ENCODE results near the gene PASK. TPM values are rescaled to one million over a fixed set of nuclear protein-coding genes. Genes with fewer than 3 reads are reported as not detected.

Gene PASK
- polyA plus RNA-seq, 3 donors, result 0.56 to 4.3 (median 0.70) TPM

- Mint-ChIP-seq H3K9me3 (peaks cover 0 to 2% (median 0%) of the 10 kb centered on the region in 7 donors), H3K36me3 (peaks cover 79 to 89% of the 10 kb centered on the region in 2 donors), H3K27ac (peak overlapping the region in 1 of 7 donors; percentile 51), H3K27me3 (ENCODE audit: low read depth in 3 of 3) (peaks cover 0 to 2% (median 0%) of the 10 kb centered on the region in 3 donors), H3K4me3 (no peak overlapping the region), H3K4me1 (no peaks in the 10 kb centered on the region)
- no peak for DNase-seq
- no peak overlapping the region for H3K4me2 ChIP-seq (replicated peaks; ENCODE audit: extremely low read depth, low read length, poor library complexity, severe bottlenecking)
- H3K4me1 ChIP-seq (ENCODE audit: control insufficient read depth in 1 of 2, insufficient read depth in 2 of 2, low read length in 2 of 2), result no peaks in the 10 kb centered on the region
- no peaks in the 10 kb centered on the region for H3K27me3 ChIP-seq (ENCODE audit: control insufficient read depth in 2 of 2, insufficient read depth in 2 of 2, low read length in 2 of 2)
- no peaks in the 10 kb centered on the region for H3K79me2 ChIP-seq (ENCODE audit: insufficient read depth, low read length)
- H4K20me1 ChIP-seq (ENCODE audit: insufficient read depth, low read length), result peaks cover 25% of the 10 kb centered on the region
- H2AFZ ChIP-seq (ENCODE audit: insufficient read depth, low read depth, low read length, poor library complexity, severe bottlenecking), result no peak overlapping the region
- H3K4me3 ChIP-seq (replicated peaks in 1 of 3; ENCODE audit: low read depth in 2 of 3, low read length in 3 of 3), result no peak overlapping the region
- no peak overlapping the region for H3K27ac ChIP-seq (ENCODE audit: low read depth in 1 of 2, low read length in 2 of 2)
- 78% methylated on average over 6 of the region's 10 CpGs for WGBS (ENCODE audit: insufficient coverage)
- H3K9me3 ChIP-seq (replicated peaks in 1 of 2; ENCODE audit: control insufficient read depth in 1 of 2, insufficient read depth in 1 of 2, low read length in 2 of 2), result no peaks in the 10 kb centered on the region
- intact Hi-C loops (cut with micrococcal nuclease), result no loop called here
- TF ChIP-seq, protein P1, sequence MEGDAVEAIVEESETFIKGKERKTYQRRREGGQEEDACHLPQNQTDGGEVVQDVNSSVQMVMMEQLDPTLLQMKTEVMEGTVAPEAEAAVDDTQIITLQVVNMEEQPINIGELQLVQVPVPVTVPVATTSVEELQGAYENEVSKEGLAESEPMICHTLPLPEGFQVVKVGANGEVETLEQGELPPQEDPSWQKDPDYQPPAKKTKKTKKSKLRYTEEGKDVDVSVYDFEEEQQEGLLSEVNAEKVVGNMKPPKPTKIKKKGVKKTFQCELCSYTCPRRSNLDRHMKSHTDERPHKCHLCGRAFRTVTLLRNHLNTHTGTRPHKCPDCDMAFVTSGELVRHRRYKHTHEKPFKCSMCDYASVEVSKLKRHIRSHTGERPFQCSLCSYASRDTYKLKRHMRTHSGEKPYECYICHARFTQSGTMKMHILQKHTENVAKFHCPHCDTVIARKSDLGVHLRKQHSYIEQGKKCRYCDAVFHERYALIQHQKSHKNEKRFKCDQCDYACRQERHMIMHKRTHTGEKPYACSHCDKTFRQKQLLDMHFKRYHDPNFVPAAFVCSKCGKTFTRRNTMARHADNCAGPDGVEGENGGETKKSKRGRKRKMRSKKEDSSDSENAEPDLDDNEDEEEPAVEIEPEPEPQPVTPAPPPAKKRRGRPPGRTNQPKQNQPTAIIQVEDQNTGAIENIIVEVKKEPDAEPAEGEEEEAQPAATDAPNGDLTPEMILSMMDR (IDR thresholded peaks at IDR 0.05), result no peak
- peaks cover 83 to 100% of the 10 kb centered on the region in 2 donors for H3K36me3 ChIP-seq (replicated peaks in 1 of 2; ENCODE audit: control insufficient read depth in 1 of 2, insufficient read depth in 2 of 2, low read length in 2 of 2)
- no peak overlapping the region for H3K9ac ChIP-seq (ENCODE audit: insufficient read depth, low read length, poor library complexity, severe bottlenecking)
Measured at GRCh38 chr2:241091201-241091600, 58.1 kb downstream of the PASK start.

GRCh38 chr2:241088791-241089732 lies 60.2 kb downstream of the PASK start:
- Mint-ChIP-seq H3K27ac (no peak overlapping the region), H3K27me3 (ENCODE audit: low read depth in 3 of 3) (peaks cover 0 to 2% (median 0%) of the 10 kb centered on the region in 3 donors), H3K4me1 (no peaks in the 10 kb centered on the region), H3K9me3 (peaks cover 0 to 2% (median 0%) of the 10 kb centered on the region in 7 donors), H3K36me3 (peaks cover 79 to 87% of the 10 kb centered on the region in 2 donors), H3K4me3 (no peak overlapping the region)
- TF ChIP-seq, protein P1 (IDR thresholded peaks at IDR 0.05), result no peak
- Histone ChIP-seq H4K20me1 (ENCODE audit: insufficient read depth, low read length) (peaks cover 12% of the 10 kb centered on the region), H3K4me1 (ENCODE audit: control insufficient read depth in 1 of 2, insufficient read depth in 2 of 2, low read length in 2 of 2) (no peaks in the 10 kb centered on the region), H3K9me3 (replicated peaks in 1 of 2; ENCODE audit: control insufficient read depth in 1 of 2, insufficient read depth in 1 of 2, low read length in 2 of 2) (no peaks in the 10 kb centered on the region), H3K27ac (ENCODE audit: low read depth in 1 of 2, low read length in 2 of 2) (no peak overlapping the region), H2AFZ (ENCODE audit: insufficient read depth, low read depth, low read length, poor library complexity, severe bottlenecking) (no peak overlapping the region), H3K79me2 (ENCODE audit: insufficient read depth, low read length) (no peaks in the 10 kb centered on the region), H3K27me3 (ENCODE audit: control insufficient read depth in 2 of 2, insufficient read depth in 2 of 2, low read length in 2 of 2) (no peaks in the 10 kb centered on the region), H3K9ac (ENCODE audit: insufficient read depth, low read length, poor library complexity, severe bottlenecking) (no peak overlapping the region), H3K4me3 (replicated peaks in 1 of 3; ENCODE audit: low read depth in 2 of 3, low read length in 3 of 3) (no peak overlapping the region), H3K36me3 (replicated peaks in 1 of 2; ENCODE audit: control insufficient read depth in 1 of 2, insufficient read depth in 2 of 2, low read length in 2 of 2) (peaks cover 66 to 98% of the 10 kb centered on the region in 2 donors), H3K4me2 (replicated peaks; ENCODE audit: extremely low read depth, low read length, poor library complexity, severe bottlenecking) (no peak overlapping the region)
- intact Hi-C loops (cut with micrococcal nuclease), result no loop called here
- WGBS (ENCODE audit: insufficient coverage), result 51% methylated on average over 13 of the region's 20 CpGs
- no peak for DNase-seq
